H1 (cell line): ENCODE data around the gene CHCHD3.

Experiments used
- BRCA1 ChIP-seq: IDR thresholded peaks from 2 replicates; pipeline ENCODE4 v1.6.1; 2012; ENCODE audit warnings: low read depth, low read length, improper control_type of control experiment
- JUND ChIP-seq: IDR thresholded peaks from 2 replicates; pipeline ENCODE4 v1.6.1; 2011; ENCODE audit warnings: mild to moderate bottlenecking, improper control_type of control experiment, low read length
- POLR2A ChIP-seq, 2 experiments: IDR thresholded peaks; 1 replicate in 1 of 2; 2 replicates in 1 of 2; pipeline ENCODE4 v1.6.1; 2011; ENCODE audit warnings: low read depth in 2 of 2, low read length in 2 of 2, mild to moderate bottlenecking in 2 of 2; ENCODE audit errors: control extremely low read depth in 1 of 2
- TF ChIP-seq, protein P1 (sequence below), 3 experiments: IDR thresholded peaks; 1 replicate in 2 of 3; 2 replicates in 1 of 3; pipeline versions ENCODE4 v1.5.1 to v1.6.1; 2011; ENCODE audit warnings: low read length in 3 of 3, mild to moderate bottlenecking in 3 of 3, inconsistent platforms in 2 of 3, low read depth in 1 of 3, moderate library complexity in 1 of 3; ENCODE audit not compliant: insufficient read depth in 1 of 3; ENCODE audit errors: control extremely low read depth in 1 of 3

DNA sequence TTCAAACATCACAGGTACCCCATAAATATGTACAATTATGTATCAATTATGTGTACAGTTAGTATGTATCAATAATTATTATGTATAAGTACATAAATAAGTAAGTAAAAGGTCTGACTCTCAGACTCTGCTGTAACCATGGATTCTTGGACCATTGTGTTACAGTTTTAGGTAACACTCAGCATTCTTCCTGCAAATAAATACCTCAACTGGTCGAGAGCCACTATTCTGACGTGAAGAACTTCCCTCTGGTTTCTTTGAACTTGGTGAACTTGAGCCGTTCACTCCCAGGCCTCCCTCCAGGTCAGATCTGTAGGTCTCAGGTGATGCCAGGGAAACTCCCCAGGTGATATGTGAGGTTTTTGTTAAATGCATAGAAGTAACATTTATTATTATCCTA, 313.8 kb downstream of the CHCHD3 start:
- TF ChIP-seq BRCA1 (no peak), POLR2A (IDR thresholded peaks at IDR 0.05; ENCODE audit: control extremely low read depth in 1 of 2, low read depth in 2 of 2, low read length in 2 of 2) (no peak), JUND (no peak)
- TF ChIP-seq, protein P1, sequence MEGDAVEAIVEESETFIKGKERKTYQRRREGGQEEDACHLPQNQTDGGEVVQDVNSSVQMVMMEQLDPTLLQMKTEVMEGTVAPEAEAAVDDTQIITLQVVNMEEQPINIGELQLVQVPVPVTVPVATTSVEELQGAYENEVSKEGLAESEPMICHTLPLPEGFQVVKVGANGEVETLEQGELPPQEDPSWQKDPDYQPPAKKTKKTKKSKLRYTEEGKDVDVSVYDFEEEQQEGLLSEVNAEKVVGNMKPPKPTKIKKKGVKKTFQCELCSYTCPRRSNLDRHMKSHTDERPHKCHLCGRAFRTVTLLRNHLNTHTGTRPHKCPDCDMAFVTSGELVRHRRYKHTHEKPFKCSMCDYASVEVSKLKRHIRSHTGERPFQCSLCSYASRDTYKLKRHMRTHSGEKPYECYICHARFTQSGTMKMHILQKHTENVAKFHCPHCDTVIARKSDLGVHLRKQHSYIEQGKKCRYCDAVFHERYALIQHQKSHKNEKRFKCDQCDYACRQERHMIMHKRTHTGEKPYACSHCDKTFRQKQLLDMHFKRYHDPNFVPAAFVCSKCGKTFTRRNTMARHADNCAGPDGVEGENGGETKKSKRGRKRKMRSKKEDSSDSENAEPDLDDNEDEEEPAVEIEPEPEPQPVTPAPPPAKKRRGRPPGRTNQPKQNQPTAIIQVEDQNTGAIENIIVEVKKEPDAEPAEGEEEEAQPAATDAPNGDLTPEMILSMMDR (IDR thresholded peaks at IDR 0.05; ENCODE audit: control extremely low read depth in 1 of 3, insufficient read depth in 1 of 3, low read depth in 1 of 3, low read length in 3 of 3), result no peak
